Upper lobe of left lung (tissue), 4 donors: ENCODE results near the gene SAMD4A.

ENCODE experiments used
- CTCF ChIP-seq, 6 experiments: fragments of 450-650 bp in 4 of 6; fragments of 200-600 bp in 2 of 6; sonication (generic) in 2 of 6; IDR thresholded peaks; one replicate each; pipeline ENCODE4 v1.5.1; 2016 to 2019; ENCODE audit warnings: antibody characterized with exemption in 6 of 6
- POLR2A ChIP-seq, 4 donors: fragments of 450-650 bp; IDR thresholded peaks; one replicate each; pipeline ENCODE4 v1.5.1; 2016 to 2017; ENCODE audit warnings: antibody characterized with exemption in 4 of 4, mild to moderate bottlenecking in 2 of 4

GRCh38 chr14:54690887-54691286, 124.0 kb downstream of the SAMD4A start:
- TF ChIP-seq CTCF (IDR thresholded peaks at IDR 0.05) (no peak), POLR2A (IDR thresholded peaks at IDR 0.05) (no peak)
